GM12878 (cell line): Measurements from ENCODE around the gene CAB39L. TPM values are rescaled to one million over a fixed set of nuclear protein-coding genes. Genes with fewer than 3 reads are reported as not detected.

ENCODE experiments used
- ATAC-seq: fragments of 200-7000 bp; cut with Tn5 transposase; 3 replicates; pipeline ENCODE4 v1.9.1; 2020; ENCODE audit warnings: mild to moderate bottlenecking, moderate library complexity
- BruUV-seq: library from RNA; stranded (reverse); fragments of 400-500 nt; replicated peaks from 2 replicates; lab custom pipeline; 2021; lab: Mats Ljungman, UMichigan
- CTCF ChIA-PET: fragments of 300-600 bp; sonication (Branson Sonifier 250); formaldehyde crosslinking; extraction: SDS; loops from one replicate; lab custom pipeline; 2021; ENCODE audit warnings: inconsistent platforms; lab: Yijun Ruan, JAX
- POLR2A ChIA-PET: fragments of 350-600 bp; formaldehyde crosslinking; extraction: SDS; loops from one replicate; lab custom pipeline; 2021; ENCODE audit warnings: inconsistent platforms; lab: Charles Lee
- RAD21 ChIA-PET: fragments of 300-600 bp; sonication (Branson Sonifier 250); formaldehyde crosslinking; loops from one replicate; lab custom pipeline; 2023; ENCODE audit warnings: antibody characterized with exemption; ENCODE audit not compliant: unreplicated experiment; lab: Charles Lee
- SMC1A ChIA-PET: fragments of 300-600 bp; sonication (Branson Sonifier 250); formaldehyde crosslinking; loops from one replicate; lab custom pipeline; 2023; ENCODE audit not compliant: unreplicated experiment, uncharacterized antibody; lab: Charles Lee
- DNase-seq: peaks from one replicate; pipeline ENCODE4 v3.0.0-alpha.2; 2011; ENCODE audit warnings: low read depth, low spot score
- FAIRE-seq: peaks from 3 replicates; lab custom pipeline; 2011; peaks lifted over from hg19 to GRCh38; lab: Jason Lieb, UNC
- H2AFZ ChIP-seq: 2 replicates; pipeline ENCODE4 v1.6.0; 2011; ENCODE audit warnings: low read depth, low read length, control low read depth; ENCODE audit not compliant: control insufficient read depth
- H3K27ac ChIP-seq: 2 replicates; pipeline ENCODE4 v1.5.1; 2011; ENCODE audit warnings: control low read depth; ENCODE audit not compliant: control insufficient read depth, insufficient read depth
- H3K27me3 ChIP-seq, 2 experiments: replicated peaks in 1 of 2; 2 replicates each; pipeline versions ENCODE4 v1.6.0 to v1.6.1; 2011; ENCODE audit warnings: low read length in 1 of 2; ENCODE audit not compliant: control insufficient read depth in 2 of 2, insufficient read depth in 2 of 2
- H3K36me3 ChIP-seq, 2 experiments: 2 replicates each; pipeline ENCODE4 v1.5.1; 2011; ENCODE audit warnings: low read length in 1 of 2; ENCODE audit not compliant: control insufficient read depth in 2 of 2, insufficient read depth in 2 of 2
- H3K4me1 ChIP-seq: 2 replicates; pipeline ENCODE4 v1.6.1; 2011; ENCODE audit warnings: mild to moderate bottlenecking, low read length, moderate library complexity, mixed read lengths; ENCODE audit not compliant: control insufficient read depth, insufficient read depth
- H3K4me2 ChIP-seq: 2 replicates; pipeline ENCODE4 v1.6.0; 2011; ENCODE audit warnings: control low read depth; ENCODE audit not compliant: control insufficient read depth, insufficient read depth
- H3K4me3 ChIP-seq: fragments of 200-600 bp; sonication (generic); 2 replicates; pipeline ENCODE4 v1.5.1; 2016
- H3K79me2 ChIP-seq: 2 replicates; pipeline ENCODE4 v1.6.0; 2011; ENCODE audit warnings: low read length; ENCODE audit not compliant: control insufficient read depth, insufficient read depth
- H3K9ac ChIP-seq: 2 replicates; pipeline ENCODE4 v1.8.0; 2011; ENCODE audit warnings: low read length, control low read depth, mixed read lengths; ENCODE audit not compliant: control insufficient read depth, insufficient read depth
- H3K9me3 ChIP-seq: replicated peaks from 3 replicates; pipeline ENCODE4 v1.5.1; 2011; ENCODE audit warnings: mild to moderate bottlenecking, low read length; ENCODE audit not compliant: control insufficient read depth, insufficient read depth
- H4K20me1 ChIP-seq: 2 replicates; pipeline ENCODE4 v1.6.0; 2011; ENCODE audit not compliant: control insufficient read depth, insufficient read depth
- GABPA ChIP-seq: IDR thresholded peaks from 2 replicates; pipeline ENCODE4 v1.6.1; 2014; ENCODE audit warnings: antibody characterized with exemption, low read depth, mild to moderate bottlenecking, inconsistent platforms
- GATAD2B ChIP-seq: fragments of 450-650 bp; conservative IDR thresholded peaks from 2 replicates; pipeline ENCODE4 v1.6.1; 2017; ENCODE audit warnings: low read depth, mild to moderate bottlenecking, moderate library complexity
- NFIC ChIP-seq: IDR thresholded peaks from 2 replicates; pipeline ENCODE4 v1.6.1; 2012; ENCODE audit warnings: low read depth, mild to moderate bottlenecking, inconsistent platforms, low read length, moderate library complexity
- NRF1 ChIP-seq: conservative IDR thresholded peaks from 2 replicates; pipeline ENCODE4 v1.6.1; 2011; ENCODE audit warnings: mild to moderate bottlenecking, low read depth, low read length, improper control_type of control experiment
- RB1 ChIP-seq: fragments of 450-650 bp; formaldehyde crosslinking; IDR thresholded peaks from 2 replicates; pipeline ENCODE4 v1.6.1; 2017; ENCODE audit warnings: mild to moderate bottlenecking, borderline replicate concordance
- RFX5 ChIP-seq: IDR thresholded peaks from 2 replicates; pipeline ENCODE4 v1.6.1; 2011; ENCODE audit warnings: low read depth, low read length, improper control_type of control experiment
- RUNX3 ChIP-seq: IDR thresholded peaks from 2 replicates; pipeline ENCODE4 v1.6.1; 2012; ENCODE audit warnings: low read length, inconsistent platforms
- SMAD5 ChIP-seq: IDR thresholded peaks from 2 replicates; pipeline ENCODE4 v1.6.1; 2016; ENCODE audit warnings: antibody characterized with exemption, low read depth
- SREBF2 ChIP-seq: IDR thresholded peaks from 2 replicates; pipeline ENCODE4 v1.6.1; 2012; ENCODE audit warnings: mild to moderate bottlenecking, low read length
- STAT3 ChIP-seq: IDR thresholded peaks from 2 replicates; pipeline ENCODE4 v1.6.1; 2011; ENCODE audit warnings: low read depth, low read length, improper control_type of control experiment
- TAF1 ChIP-seq: IDR thresholded peaks from 2 replicates; pipeline ENCODE4 v1.6.1; 2011; ENCODE audit warnings: mild to moderate bottlenecking, low read depth, low read length, borderline replicate concordance
- TCF3 ChIP-seq: IDR thresholded peaks from 2 replicates; pipeline ENCODE4 v1.6.1; 2012; ENCODE audit warnings: low read depth, mild to moderate bottlenecking, low read length, borderline replicate concordance; ENCODE audit not compliant: insufficient read depth
- WGBS: methylation state at CpG from one replicate; pipeline ENCODE4 v1.1.6; 2016; ENCODE audit warnings: low lambda C conversion rate; ENCODE audit not compliant: insufficient replicate concordance, insufficient coverage; ENCODE audit errors: missing lambda C conversion rate; 5-methylcytosine and 5-hydroxymethylcytosine counted together
- in situ Hi-C: fragments of 300-500 bp; cut with MboI; formaldehyde crosslinking; loops from 9 replicates; pipeline ENCODE4 v1.14.3; 2018; ENCODE audit warnings: mixed read lengths
- intact Hi-C: fragments of 100-400 bp; cut with micrococcal nuclease; formaldehyde crosslinking; loops from one replicate; pipeline ENCODE4 v1.14.2; 2022; ENCODE audit not compliant: unreplicated experiment
- polyA plus RNA-seq, 11 experiments: library from polyadenylated mRNA; depleted of rRNA in 4 of 11; unstranded in 6 of 11; stranded (reverse) in 5 of 11; fragments of >200 nt; fragmentation: Nextera tagmentation in 4 of 11; fragmentation: Illumina TruSeq in 1 of 11; extraction: Ambion mirVana in 4 of 11; extraction: Trizol in 1 of 11; gene quantifications; 1 replicate in 1 of 11; 2 replicates in 10 of 11; pipeline versions ENCODE4 v1.2.1 to v1.2.3, GENCODE V29; 2011 to 2016; ENCODE audit warnings: inconsistent platforms in 2 of 11, missing spikeins in 2 of 11, low read depth in 1 of 11
- total RNA-seq, 4 experiments: library from RNA; depleted of rRNA in 3 of 4; stranded (reverse); fragments of >200 nt in 3 of 4; fragmentation: Illumina TruSeq in 1 of 4; extraction: Trizol in 1 of 4; gene quantifications; 2 replicates each; pipeline versions ENCODE4 v1.2.1 to v1.2.3, GENCODE V29; 2013 to 2021
- TF ChIP-seq, protein P1 (sequence below): fragments of 450-650 bp; conservative IDR thresholded peaks from 2 replicates; pipeline ENCODE4 v1.6.1; 2017; ENCODE audit warnings: mild to moderate bottlenecking, moderate library complexity
- TF ChIP-seq, protein P2 (sequence below): fragments of 450-650 bp; IDR thresholded peaks from 2 replicates; pipeline ENCODE4 v1.6.1; 2017; ENCODE audit warnings: mild to moderate bottlenecking
- TF ChIP-seq, protein P3 (sequence below), 3 experiments: IDR thresholded peaks in 2 of 3; conservative IDR thresholded peaks in 1 of 3; 2 replicates each; pipeline ENCODE4 v1.5.1; 2011; ENCODE audit warnings: low read depth in 3 of 3, low read length in 3 of 3, mild to moderate bottlenecking in 3 of 3, control low read depth in 2 of 3, moderate library complexity in 2 of 3, inconsistent platforms in 1 of 3, mixed read lengths in 1 of 3; ENCODE audit not compliant: control insufficient read depth in 2 of 3, insufficient read depth in 1 of 3; ENCODE audit errors: extremely low read depth in 1 of 3

The CAB39L gene
- total and polyA plus RNA-seq, 10 of the 15 experiments (the other 5 are each of a cell fraction or from before 2014, with no cell fraction given): 0.88 to 3.0 (median 1.7) TPM

DNA sequence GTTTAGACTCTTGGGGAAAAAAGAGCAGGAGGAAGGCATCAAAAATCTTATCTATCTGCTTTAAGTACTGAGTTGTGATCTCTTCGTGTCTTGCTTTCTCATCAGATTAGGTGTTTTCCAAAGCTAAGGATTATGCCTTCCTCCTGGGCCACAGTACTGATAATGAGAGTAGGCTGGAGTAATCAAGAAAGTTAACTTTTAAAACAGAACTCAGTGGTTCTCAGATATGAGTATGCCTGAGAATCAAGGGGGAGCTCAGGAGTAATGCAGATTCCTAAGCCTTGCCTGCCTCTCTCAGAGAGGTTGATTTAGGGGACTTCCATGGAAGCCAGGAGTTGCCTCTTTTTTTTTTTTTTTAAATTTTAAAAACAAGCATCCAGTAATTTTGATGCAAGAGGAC lies 172.6 kb downstream of the CAB39L start:
- H4K20me1 ChIP-seq: no peaks in the 10 kb centered on the region
- no peak overlapping the region for H2AFZ ChIP-seq
- ChIA-PET SMC1A (interaction anchor here (1.1 to 2.2 kb wide), 2 partner anchors 9 to 11 kb away, joined by 3 to 10 read pairs; no protein-coding TSS in a partner anchor), RAD21 (no interaction called here), POLR2A (interaction anchor here (1.2 kb wide), 1 partner anchor 14 kb away, joined by 5 read pairs; no protein-coding TSS in a partner anchor), CTCF (interaction anchor here (0.6 to 1.7 kb wide), 5 partner anchors 9 to 25 kb away, joined by 3 to 5 read pairs (median 4); partner anchors contain the start of gene CDADC1)
- in situ Hi-C loops: no loop called here
- H3K4me1 ChIP-seq: no peaks in the 10 kb centered on the region
- TF ChIP-seq RFX5: no peak
- TF ChIP-seq, protein P1, sequence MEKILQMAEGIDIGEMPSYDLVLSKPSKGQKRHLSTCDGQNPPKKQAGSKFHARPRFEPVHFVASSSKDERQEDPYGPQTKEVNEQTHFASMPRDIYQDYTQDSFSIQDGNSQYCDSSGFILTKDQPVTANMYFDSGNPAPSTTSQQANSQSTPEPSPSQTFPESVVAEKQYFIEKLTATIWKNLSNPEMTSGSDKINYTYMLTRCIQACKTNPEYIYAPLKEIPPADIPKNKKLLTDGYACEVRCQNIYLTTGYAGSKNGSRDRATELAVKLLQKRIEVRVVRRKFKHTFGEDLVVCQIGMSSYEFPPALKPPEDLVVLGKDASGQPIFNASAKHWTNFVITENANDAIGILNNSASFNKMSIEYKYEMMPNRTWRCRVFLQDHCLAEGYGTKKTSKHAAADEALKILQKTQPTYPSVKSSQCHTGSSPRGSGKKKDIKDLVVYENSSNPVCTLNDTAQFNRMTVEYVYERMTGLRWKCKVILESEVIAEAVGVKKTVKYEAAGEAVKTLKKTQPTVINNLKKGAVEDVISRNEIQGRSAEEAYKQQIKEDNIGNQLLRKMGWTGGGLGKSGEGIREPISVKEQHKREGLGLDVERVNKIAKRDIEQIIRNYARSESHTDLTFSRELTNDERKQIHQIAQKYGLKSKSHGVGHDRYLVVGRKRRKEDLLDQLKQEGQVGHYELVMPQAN: no peak
- no peak for TF ChIP-seq NRF1
- TF ChIP-seq STAT3: no peak
- no peak for TF ChIP-seq GABPA
- TF ChIP-seq, protein P2, sequence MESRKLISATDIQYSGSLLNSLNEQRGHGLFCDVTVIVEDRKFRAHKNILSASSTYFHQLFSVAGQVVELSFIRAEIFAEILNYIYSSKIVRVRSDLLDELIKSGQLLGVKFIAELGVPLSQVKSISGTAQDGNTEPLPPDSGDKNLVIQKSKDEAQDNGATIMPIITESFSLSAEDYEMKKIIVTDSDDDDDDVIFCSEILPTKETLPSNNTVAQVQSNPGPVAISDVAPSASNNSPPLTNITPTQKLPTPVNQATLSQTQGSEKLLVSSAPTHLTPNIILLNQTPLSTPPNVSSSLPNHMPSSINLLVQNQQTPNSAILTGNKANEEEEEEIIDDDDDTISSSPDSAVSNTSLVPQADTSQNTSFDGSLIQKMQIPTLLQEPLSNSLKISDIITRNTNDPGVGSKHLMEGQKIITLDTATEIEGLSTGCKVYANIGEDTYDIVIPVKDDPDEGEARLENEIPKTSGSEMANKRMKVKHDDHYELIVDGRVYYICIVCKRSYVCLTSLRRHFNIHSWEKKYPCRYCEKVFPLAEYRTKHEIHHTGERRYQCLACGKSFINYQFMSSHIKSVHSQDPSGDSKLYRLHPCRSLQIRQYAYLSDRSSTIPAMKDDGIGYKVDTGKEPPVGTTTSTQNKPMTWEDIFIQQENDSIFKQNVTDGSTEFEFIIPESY: no peak
- no peak for TF ChIP-seq SREBF2
- no peak for TF ChIP-seq TCF3
- TF ChIP-seq RUNX3: peak; percentile 10; the same call in 1 of the 2 replicates
- TF ChIP-seq SMAD5: no peak
- TF ChIP-seq NFIC: peak; percentile 43; the same call in 1 of the 2 replicates
- no peak for TF ChIP-seq TAF1
- no peak for TF ChIP-seq RB1
- TF ChIP-seq, protein P3, sequence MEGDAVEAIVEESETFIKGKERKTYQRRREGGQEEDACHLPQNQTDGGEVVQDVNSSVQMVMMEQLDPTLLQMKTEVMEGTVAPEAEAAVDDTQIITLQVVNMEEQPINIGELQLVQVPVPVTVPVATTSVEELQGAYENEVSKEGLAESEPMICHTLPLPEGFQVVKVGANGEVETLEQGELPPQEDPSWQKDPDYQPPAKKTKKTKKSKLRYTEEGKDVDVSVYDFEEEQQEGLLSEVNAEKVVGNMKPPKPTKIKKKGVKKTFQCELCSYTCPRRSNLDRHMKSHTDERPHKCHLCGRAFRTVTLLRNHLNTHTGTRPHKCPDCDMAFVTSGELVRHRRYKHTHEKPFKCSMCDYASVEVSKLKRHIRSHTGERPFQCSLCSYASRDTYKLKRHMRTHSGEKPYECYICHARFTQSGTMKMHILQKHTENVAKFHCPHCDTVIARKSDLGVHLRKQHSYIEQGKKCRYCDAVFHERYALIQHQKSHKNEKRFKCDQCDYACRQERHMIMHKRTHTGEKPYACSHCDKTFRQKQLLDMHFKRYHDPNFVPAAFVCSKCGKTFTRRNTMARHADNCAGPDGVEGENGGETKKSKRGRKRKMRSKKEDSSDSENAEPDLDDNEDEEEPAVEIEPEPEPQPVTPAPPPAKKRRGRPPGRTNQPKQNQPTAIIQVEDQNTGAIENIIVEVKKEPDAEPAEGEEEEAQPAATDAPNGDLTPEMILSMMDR (IDR thresholded peaks at IDR 0.05 in 2 of 3, conservative IDR thresholded peaks at IDR 0.05 in 1 of 3; ENCODE audit: control insufficient read depth in 2 of 3, extremely low read depth in 1 of 3, insufficient read depth in 1 of 3, low read depth in 3 of 3, low read length in 3 of 3): no peak
- TF ChIP-seq GATAD2B: no peak
- H3K9me3 ChIP-seq: no peaks in the 10 kb centered on the region
- no peaks in the 10 kb centered on the region for H3K27me3 ChIP-seq
- ATAC-seq (peak; percentile 71), FAIRE-seq (no peak), DNase-seq (no peak)
- no peaks in the 10 kb centered on the region for H3K36me3 ChIP-seq
- no peak overlapping the region for H3K9ac ChIP-seq
- H3K4me2 ChIP-seq: no peak overlapping the region
- no peak overlapping the region for H3K4me3 ChIP-seq
- intact Hi-C loops: no loop called here
- no peak overlapping the region for H3K27ac ChIP-seq
- BruUV-seq: no TSS peak
- 20% methylated on average over 1 of the region's 1 CpG for WGBS
- H3K79me2 ChIP-seq: no peaks in the 10 kb centered on the region
